Measurements from ENCODE around the gene COL25A1. TPM values are rescaled to one million over a fixed set of nuclear protein-coding genes. Genes with fewer than 3 reads are reported as not detected.

The COL25A1 gene
- total and polyA plus RNA-seq, 2 experiments from 2014 or later = 0.28 to 1.9 TPM

GRCh38 chr4:108787724-108788123 lies 514.7 kb downstream of the COL25A1 start:
- H3K9me3 ChIP-seq (ENCODE audit: low read depth) = no peaks in the 10 kb centered on the region
- no peaks in the 10 kb centered on the region for H3K4me1 ChIP-seq (ENCODE audit: insufficient read depth)
- no peak for DNase-seq (ENCODE audit: low spot score)
- H4K20me1 ChIP-seq (ENCODE audit: insufficient read depth, poor library complexity, severe bottlenecking) = no peaks in the 10 kb centered on the region
- H3K4me2 ChIP-seq = no peak overlapping the region
- no peak overlapping the region for H2AFZ ChIP-seq
- H3K9me2 ChIP-seq (replicated peaks; ENCODE audit: insufficient read depth) = no peaks in the 10 kb centered on the region
- 96% methylated on average over 16 of the region's 16 CpGs for WGBS (ENCODE audit: low lambda C conversion rate, missing lambda C conversion rate)
- no peaks in the 10 kb centered on the region for H3K27me3 ChIP-seq
- H3K4me3 ChIP-seq = no peak overlapping the region
- no peak overlapping the region for H3K27ac ChIP-seq
- H3K36me3 ChIP-seq (replicated peaks; ENCODE audit: insufficient read depth, low read depth) = no peaks in the 10 kb centered on the region
- H3K79me2 ChIP-seq = no peaks in the 10 kb centered on the region
- no peak for TF ChIP-seq EZH2phosphoT487 (IDR thresholded peaks at IDR 0.05; ENCODE audit: low read depth, severe bottlenecking, unreplicated experiment)
- TF ChIP-seq CTCF (IDR thresholded peaks at IDR 0.05; ENCODE audit: poor library complexity) = no peak
- no peak for TF ChIP-seq EZH2 (IDR thresholded peaks at IDR 0.05; ENCODE audit: borderline replicate concordance)

GRCh38 chr4:108787106-108787505 lies 515.4 kb downstream of the COL25A1 start:
- no peaks in the 10 kb centered on the region for H3K9me2 ChIP-seq (replicated peaks; ENCODE audit: insufficient read depth)
- H3K36me3 ChIP-seq (replicated peaks; ENCODE audit: insufficient read depth, low read depth) = no peaks in the 10 kb centered on the region
- no peak overlapping the region for H3K4me3 ChIP-seq
- no peak for TF ChIP-seq CTCF (IDR thresholded peaks at IDR 0.05; ENCODE audit: poor library complexity)
- TF ChIP-seq EZH2 (IDR thresholded peaks at IDR 0.05; ENCODE audit: borderline replicate concordance) = no peak
- no peak for TF ChIP-seq EZH2phosphoT487 (IDR thresholded peaks at IDR 0.05; ENCODE audit: low read depth, severe bottlenecking, unreplicated experiment)
- 93% methylated on average over 14 of the region's 14 CpGs for WGBS (ENCODE audit: low lambda C conversion rate, missing lambda C conversion rate)
- no peaks in the 10 kb centered on the region for H3K79me2 ChIP-seq
- H2AFZ ChIP-seq = no peak overlapping the region
- no peaks in the 10 kb centered on the region for H3K9me3 ChIP-seq (ENCODE audit: low read depth)
- no peak overlapping the region for H3K27ac ChIP-seq
- no peaks in the 10 kb centered on the region for H3K4me1 ChIP-seq (ENCODE audit: insufficient read depth)
- no peaks in the 10 kb centered on the region for H3K27me3 ChIP-seq
- H3K4me2 ChIP-seq = no peak overlapping the region
- DNase-seq (ENCODE audit: low spot score) = no peak
- H4K20me1 ChIP-seq (ENCODE audit: insufficient read depth, poor library complexity, severe bottlenecking) = no peaks in the 10 kb centered on the region

- no peak for TF ChIP-seq EZH2phosphoT487 (IDR thresholded peaks at IDR 0.05; ENCODE audit: low read depth, severe bottlenecking, unreplicated experiment)
- TF ChIP-seq EZH2 (IDR thresholded peaks at IDR 0.05; ENCODE audit: borderline replicate concordance) = no peak
- no peak for TF ChIP-seq CTCF (IDR thresholded peaks at IDR 0.05; ENCODE audit: poor library complexity)
- DNase-seq (ENCODE audit: low spot score) = no peak
- 89% methylated on average over 8 of the region's 8 CpGs for WGBS (ENCODE audit: low lambda C conversion rate, missing lambda C conversion rate)
- Histone ChIP-seq H2AFZ (no peak overlapping the region), H3K9me2 (replicated peaks; ENCODE audit: insufficient read depth) (no peaks in the 10 kb centered on the region), H3K79me2 (no peaks in the 10 kb centered on the region), H4K20me1 (ENCODE audit: insufficient read depth, poor library complexity, severe bottlenecking) (no peaks in the 10 kb centered on the region), H3K27me3 (no peaks in the 10 kb centered on the region), H3K4me3 (no peak overlapping the region), H3K9me3 (ENCODE audit: low read depth) (no peaks in the 10 kb centered on the region), H3K4me1 (ENCODE audit: insufficient read depth) (no peaks in the 10 kb centered on the region), H3K27ac (no peak overlapping the region), H3K4me2 (no peak overlapping the region), H3K36me3 (replicated peaks; ENCODE audit: insufficient read depth, low read depth) (no peaks in the 10 kb centered on the region)
These were observed 516.1 kb downstream of the COL25A1 start for GRCh38 chr4:108786351-108786750.

Measured in hepatocyte (in vitro differentiated cells).